Astrocyte (in vitro differentiated cells and primary cell): ENCODE data around the gene CFAP99. TPM values are rescaled to one million over a fixed set of nuclear protein-coding genes. Genes with fewer than 3 reads are reported as not detected.

Experiments
- DNase-seq: peaks from one replicate; pipeline ENCODE4 v3.0.0-alpha.2; 2010; ENCODE audit warnings: low read depth
- FAIRE-seq: peaks from 2 replicates; lab custom pipeline; 2011; peaks lifted over from hg19 to GRCh38; lab: Jason Lieb, UNC
- H2AFZ ChIP-seq: 2 replicates; pipeline ENCODE4 v1.6.0; 2012; ENCODE audit warnings: low read depth, low read length, inconsistent platforms
- H3K27ac ChIP-seq: 2 replicates; pipeline ENCODE4 v1.5.1; 2011; ENCODE audit warnings: low read depth, low read length, inconsistent platforms
- H3K27me3 ChIP-seq: 2 replicates; pipeline ENCODE4 v1.6.0; 2011; ENCODE audit warnings: low read length, inconsistent platforms; ENCODE audit not compliant: insufficient read depth
- H3K36me3 ChIP-seq: 2 replicates; pipeline ENCODE4 v1.5.1; 2011; ENCODE audit warnings: low read length, inconsistent platforms; ENCODE audit not compliant: insufficient read depth
- H3K4me1 ChIP-seq: 2 replicates; pipeline ENCODE4 v1.5.1; 2011; ENCODE audit warnings: low read length, inconsistent platforms; ENCODE audit not compliant: insufficient read depth
- H3K4me2 ChIP-seq: 2 replicates; pipeline ENCODE4 v1.6.0; 2012; ENCODE audit warnings: low read length, inconsistent platforms
- H3K4me3 ChIP-seq: 2 replicates; pipeline ENCODE4 v1.5.1; 2011; ENCODE audit warnings: low read depth, mild to moderate bottlenecking, low read length, inconsistent platforms; ENCODE audit not compliant: insufficient read depth
- H3K79me2 ChIP-seq: 2 replicates; pipeline ENCODE4 v1.6.0; 2012; ENCODE audit warnings: mild to moderate bottlenecking, low read length, inconsistent platforms; ENCODE audit not compliant: insufficient read depth
- H3K9ac ChIP-seq: 2 replicates; pipeline ENCODE4 v1.6.0; 2012; ENCODE audit warnings: mild to moderate bottlenecking, low read length, inconsistent platforms
- H3K9me3 ChIP-seq: 2 replicates; pipeline ENCODE4 v1.5.1; 2012; ENCODE audit warnings: low read depth, mild to moderate bottlenecking, low read length, inconsistent platforms; ENCODE audit not compliant: insufficient read depth
- H4K20me1 ChIP-seq: 2 replicates; pipeline ENCODE4 v1.6.0; 2012; ENCODE audit warnings: low read length, inconsistent platforms; ENCODE audit not compliant: insufficient read depth
- H3K27ac Mint-ChIP-seq: one replicate; pipeline ENCODE4 v1.8.0; 2021; ENCODE audit warnings: mild to moderate bottlenecking, mixed read lengths; ENCODE audit not compliant: unreplicated experiment
- H3K27me3 Mint-ChIP-seq: one replicate; pipeline ENCODE4 v1.8.0; 2021; ENCODE audit warnings: low read depth, mixed read lengths; ENCODE audit not compliant: unreplicated experiment
- H3K36me3 Mint-ChIP-seq: one replicate; pipeline ENCODE4 v1.8.0; 2021; ENCODE audit warnings: low read depth, mixed read lengths; ENCODE audit not compliant: unreplicated experiment
- H3K4me1 Mint-ChIP-seq: one replicate; pipeline ENCODE4 v1.8.0; 2021; ENCODE audit warnings: low read depth, mixed read lengths; ENCODE audit not compliant: unreplicated experiment
- H3K4me3 Mint-ChIP-seq: one replicate; pipeline ENCODE4 v1.8.0; 2021; ENCODE audit warnings: mild to moderate bottlenecking, moderate library complexity, mixed read lengths; ENCODE audit not compliant: unreplicated experiment
- H3K9me3 Mint-ChIP-seq: one replicate; pipeline ENCODE4 v1.8.0; 2021; ENCODE audit warnings: mild to moderate bottlenecking, mixed read lengths; ENCODE audit not compliant: unreplicated experiment
- CTCF ChIP-seq: IDR thresholded peaks from 2 replicates; pipeline ENCODE4 v1.5.1; 2011; ENCODE audit warnings: low read depth, mild to moderate bottlenecking, inconsistent platforms, low read length, moderate library complexity; ENCODE audit not compliant: insufficient read depth
- EZH2 ChIP-seq: IDR thresholded peaks from 2 replicates; pipeline ENCODE4 v1.6.1; 2012; ENCODE audit warnings: mild to moderate bottlenecking, low read length, inconsistent platforms; ENCODE audit not compliant: insufficient read depth
- total RNA-seq: library from RNA; stranded (reverse); gene quantifications from 2 replicates; pipeline ENCODE4 v1.2.1, GENCODE V29; 2021

Gene CFAP99
- total RNA-seq, 1 donor from 2014 or later, result not detected

- Histone ChIP-seq H4K20me1 (peaks cover 5% of the 10 kb centered on the region), H3K36me3 (no peaks in the 10 kb centered on the region), H3K4me1 (peaks cover 2% of the 10 kb centered on the region), H3K9ac (no peak overlapping the region), H3K9me3 (no peaks in the 10 kb centered on the region), H3K4me3 (no peak overlapping the region), H2AFZ (no peak overlapping the region), H3K79me2 (no peaks in the 10 kb centered on the region), H3K27ac (no peak overlapping the region), H3K27me3 (peaks cover 31% of the 10 kb centered on the region), H3K4me2 (no peak overlapping the region)
- Mint-ChIP-seq H3K9me3 (no peaks in the 10 kb centered on the region), H3K36me3 (no peaks in the 10 kb centered on the region), H3K4me3 (no peak overlapping the region), H3K27ac (no peak overlapping the region), H3K4me1 (peaks cover 5% of the 10 kb centered on the region), H3K27me3 (peaks cover 64% of the 10 kb centered on the region)
- FAIRE-seq, result no peak
- DNase-seq, result no peak
- TF ChIP-seq EZH2 (no peak), CTCF (no peak)
Measured at GRCh38 chr4:2406920-2407319, 11.8 kb upstream of the CFAP99 start.

GRCh38 chr4:2407991-2408342, 10.8 kb upstream of the CFAP99 start:
- no peaks in the 10 kb centered on the region for H3K9me3 ChIP-seq
- no peak for TF ChIP-seq CTCF
- no peak for TF ChIP-seq EZH2
- H3K4me1 ChIP-seq, result peaks cover 8% of the 10 kb centered on the region
- DNase-seq (no peak), FAIRE-seq (no peak)
- no peak overlapping the region for H3K9ac ChIP-seq
- no peaks in the 10 kb centered on the region for H3K36me3 Mint-ChIP-seq
- no peaks in the 10 kb centered on the region for H3K36me3 ChIP-seq
- H3K4me2 ChIP-seq, result no peak overlapping the region
- H3K27ac ChIP-seq, result no peak overlapping the region
- H3K4me3 Mint-ChIP-seq, result no peak overlapping the region
- H3K27me3 ChIP-seq, result peaks cover 22% of the 10 kb centered on the region
- no peak overlapping the region for H3K4me3 ChIP-seq
- no peaks in the 10 kb centered on the region for H3K9me3 Mint-ChIP-seq
- peaks cover 57% of the 10 kb centered on the region for H3K27me3 Mint-ChIP-seq
- no peak overlapping the region for H3K27ac Mint-ChIP-seq
- peaks cover 8% of the 10 kb centered on the region for H3K4me1 Mint-ChIP-seq
- H2AFZ ChIP-seq, result no peak overlapping the region
- H4K20me1 ChIP-seq, result peaks cover 5% of the 10 kb centered on the region
- no peaks in the 10 kb centered on the region for H3K79me2 ChIP-seq

- no peak overlapping the region for H3K27ac ChIP-seq
- no peak for FAIRE-seq
- peaks cover 10% of the 10 kb centered on the region for H3K4me1 Mint-ChIP-seq
- H3K36me3 Mint-ChIP-seq, result no peaks in the 10 kb centered on the region
- no peak for DNase-seq
- H3K4me3 ChIP-seq, result no peak overlapping the region
- no peak overlapping the region for H2AFZ ChIP-seq
- H3K4me3 Mint-ChIP-seq, result no peak overlapping the region
- H3K27me3 ChIP-seq, result peaks cover 19% of the 10 kb centered on the region
- peaks cover 52% of the 10 kb centered on the region for H3K27me3 Mint-ChIP-seq
- no peaks in the 10 kb centered on the region for H3K36me3 ChIP-seq
- no peak overlapping the region for H3K4me2 ChIP-seq
- H3K9me3 Mint-ChIP-seq, result no peaks in the 10 kb centered on the region
- H3K9me3 ChIP-seq, result no peaks in the 10 kb centered on the region
- H4K20me1 ChIP-seq, result peaks cover 5% of the 10 kb centered on the region
- H3K4me1 ChIP-seq, result peaks cover 13% of the 10 kb centered on the region
- H3K27ac Mint-ChIP-seq, result no peak overlapping the region
- H3K9ac ChIP-seq, result no peak overlapping the region
- no peaks in the 10 kb centered on the region for H3K79me2 ChIP-seq
- TF ChIP-seq CTCF (no peak), EZH2 (no peak)
Measured at GRCh38 chr4:2408401-2408958, 10.3 kb upstream of the CFAP99 start.
